HL-60 (cell line): ENCODE measurements around the gene PSMD11.

Experiments
- DNase-seq, 2 experiments: peaks; one replicate each; pipeline ENCODE4 v3.0.0-alpha.2; 2010 to 2020; ENCODE audit warnings: low read depth in 1 of 2, low spot score in 1 of 2
- H3K27ac ChIP-seq: fragments of 250-450 bp; sonication (Bioruptor Pico); replicated peaks from 2 replicates; pipeline ENCODE4 v1.5.1; 2020; ENCODE audit warnings: mild to moderate bottlenecking, moderate library complexity
- H3K27me3 ChIP-seq: fragments of 250-450 bp; sonication (Bioruptor Pico); 2 replicates; pipeline ENCODE4 v1.5.1; 2021; ENCODE audit warnings: mild to moderate bottlenecking, moderate library complexity; ENCODE audit not compliant: insufficient read depth, poor library complexity, severe bottlenecking
- H3K4me3 ChIP-seq: replicated peaks from 2 replicates; pipeline ENCODE4 v1.5.1; 2011; ENCODE audit warnings: mild to moderate bottlenecking, control low read depth, low read length; ENCODE audit not compliant: insufficient read depth
- GABPA ChIP-seq: IDR thresholded peaks from 2 replicates; pipeline ENCODE4 v1.6.1; 2012; ENCODE audit warnings: low read depth
- POLR2AphosphoS5 ChIP-seq: IDR thresholded peaks from 2 replicates; pipeline ENCODE4 v1.6.1; 2012; ENCODE audit warnings: low read depth
- SPI1 ChIP-seq: IDR thresholded peaks from 2 replicates; pipeline ENCODE4 v1.6.1; 2012; ENCODE audit warnings: low read depth, mild to moderate bottlenecking, borderline replicate concordance
- TF ChIP-seq, protein P1 (sequence below): IDR thresholded peaks from one replicate; pipeline ENCODE4 v1.5.1; 2011; ENCODE audit warnings: low read length, control low read depth, inconsistent platforms; ENCODE audit not compliant: insufficient read depth
- TF ChIP-seq, protein P2 (sequence below): IDR thresholded peaks from 2 replicates; pipeline ENCODE4 v1.6.1; 2012; ENCODE audit warnings: low read depth; ENCODE audit not compliant: insufficient replicate concordance

PSMD11 gene

DNA sequence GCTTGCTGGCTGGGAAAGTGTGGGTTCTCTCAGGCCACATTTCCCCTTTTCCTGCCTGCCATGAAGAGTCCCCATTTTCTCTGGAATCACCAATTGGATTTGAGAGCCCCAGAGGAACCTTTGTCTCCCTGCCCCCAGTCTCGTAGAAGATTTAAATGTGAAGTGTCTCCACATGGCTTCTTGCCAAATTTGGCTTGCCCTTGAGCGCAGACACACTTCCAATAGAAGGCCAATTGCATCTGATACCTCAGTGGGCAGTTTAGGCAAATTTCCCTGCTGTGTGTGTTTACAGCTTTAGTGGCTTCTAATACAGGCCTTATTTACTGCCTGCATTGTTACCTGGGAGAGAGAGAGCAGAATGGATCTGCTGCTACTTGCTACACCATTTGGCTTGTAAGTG lies 72.1 kb downstream of the PSMD11 start:
- Histone ChIP-seq H3K27ac (no peak overlapping the region), H3K4me3 (no peak overlapping the region), H3K27me3 (peaks cover 41% of the 10 kb centered on the region)
- no peak for DNase-seq
- TF ChIP-seq, protein P1, sequence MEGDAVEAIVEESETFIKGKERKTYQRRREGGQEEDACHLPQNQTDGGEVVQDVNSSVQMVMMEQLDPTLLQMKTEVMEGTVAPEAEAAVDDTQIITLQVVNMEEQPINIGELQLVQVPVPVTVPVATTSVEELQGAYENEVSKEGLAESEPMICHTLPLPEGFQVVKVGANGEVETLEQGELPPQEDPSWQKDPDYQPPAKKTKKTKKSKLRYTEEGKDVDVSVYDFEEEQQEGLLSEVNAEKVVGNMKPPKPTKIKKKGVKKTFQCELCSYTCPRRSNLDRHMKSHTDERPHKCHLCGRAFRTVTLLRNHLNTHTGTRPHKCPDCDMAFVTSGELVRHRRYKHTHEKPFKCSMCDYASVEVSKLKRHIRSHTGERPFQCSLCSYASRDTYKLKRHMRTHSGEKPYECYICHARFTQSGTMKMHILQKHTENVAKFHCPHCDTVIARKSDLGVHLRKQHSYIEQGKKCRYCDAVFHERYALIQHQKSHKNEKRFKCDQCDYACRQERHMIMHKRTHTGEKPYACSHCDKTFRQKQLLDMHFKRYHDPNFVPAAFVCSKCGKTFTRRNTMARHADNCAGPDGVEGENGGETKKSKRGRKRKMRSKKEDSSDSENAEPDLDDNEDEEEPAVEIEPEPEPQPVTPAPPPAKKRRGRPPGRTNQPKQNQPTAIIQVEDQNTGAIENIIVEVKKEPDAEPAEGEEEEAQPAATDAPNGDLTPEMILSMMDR, result no peak
- TF ChIP-seq GABPA (no peak), SPI1 (no peak), POLR2AphosphoS5 (no peak)
- TF ChIP-seq, protein P2, sequence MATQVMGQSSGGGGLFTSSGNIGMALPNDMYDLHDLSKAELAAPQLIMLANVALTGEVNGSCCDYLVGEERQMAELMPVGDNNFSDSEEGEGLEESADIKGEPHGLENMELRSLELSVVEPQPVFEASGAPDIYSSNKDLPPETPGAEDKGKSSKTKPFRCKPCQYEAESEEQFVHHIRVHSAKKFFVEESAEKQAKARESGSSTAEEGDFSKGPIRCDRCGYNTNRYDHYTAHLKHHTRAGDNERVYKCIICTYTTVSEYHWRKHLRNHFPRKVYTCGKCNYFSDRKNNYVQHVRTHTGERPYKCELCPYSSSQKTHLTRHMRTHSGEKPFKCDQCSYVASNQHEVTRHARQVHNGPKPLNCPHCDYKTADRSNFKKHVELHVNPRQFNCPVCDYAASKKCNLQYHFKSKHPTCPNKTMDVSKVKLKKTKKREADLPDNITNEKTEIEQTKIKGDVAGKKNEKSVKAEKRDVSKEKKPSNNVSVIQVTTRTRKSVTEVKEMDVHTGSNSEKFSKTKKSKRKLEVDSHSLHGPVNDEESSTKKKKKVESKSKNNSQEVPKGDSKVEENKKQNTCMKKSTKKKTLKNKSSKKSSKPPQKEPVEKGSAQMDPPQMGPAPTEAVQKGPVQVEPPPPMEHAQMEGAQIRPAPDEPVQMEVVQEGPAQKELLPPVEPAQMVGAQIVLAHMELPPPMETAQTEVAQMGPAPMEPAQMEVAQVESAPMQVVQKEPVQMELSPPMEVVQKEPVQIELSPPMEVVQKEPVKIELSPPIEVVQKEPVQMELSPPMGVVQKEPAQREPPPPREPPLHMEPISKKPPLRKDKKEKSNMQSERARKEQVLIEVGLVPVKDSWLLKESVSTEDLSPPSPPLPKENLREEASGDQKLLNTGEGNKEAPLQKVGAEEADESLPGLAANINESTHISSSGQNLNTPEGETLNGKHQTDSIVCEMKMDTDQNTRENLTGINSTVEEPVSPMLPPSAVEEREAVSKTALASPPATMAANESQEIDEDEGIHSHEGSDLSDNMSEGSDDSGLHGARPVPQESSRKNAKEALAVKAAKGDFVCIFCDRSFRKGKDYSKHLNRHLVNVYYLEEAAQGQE, result no peak

DNA sequence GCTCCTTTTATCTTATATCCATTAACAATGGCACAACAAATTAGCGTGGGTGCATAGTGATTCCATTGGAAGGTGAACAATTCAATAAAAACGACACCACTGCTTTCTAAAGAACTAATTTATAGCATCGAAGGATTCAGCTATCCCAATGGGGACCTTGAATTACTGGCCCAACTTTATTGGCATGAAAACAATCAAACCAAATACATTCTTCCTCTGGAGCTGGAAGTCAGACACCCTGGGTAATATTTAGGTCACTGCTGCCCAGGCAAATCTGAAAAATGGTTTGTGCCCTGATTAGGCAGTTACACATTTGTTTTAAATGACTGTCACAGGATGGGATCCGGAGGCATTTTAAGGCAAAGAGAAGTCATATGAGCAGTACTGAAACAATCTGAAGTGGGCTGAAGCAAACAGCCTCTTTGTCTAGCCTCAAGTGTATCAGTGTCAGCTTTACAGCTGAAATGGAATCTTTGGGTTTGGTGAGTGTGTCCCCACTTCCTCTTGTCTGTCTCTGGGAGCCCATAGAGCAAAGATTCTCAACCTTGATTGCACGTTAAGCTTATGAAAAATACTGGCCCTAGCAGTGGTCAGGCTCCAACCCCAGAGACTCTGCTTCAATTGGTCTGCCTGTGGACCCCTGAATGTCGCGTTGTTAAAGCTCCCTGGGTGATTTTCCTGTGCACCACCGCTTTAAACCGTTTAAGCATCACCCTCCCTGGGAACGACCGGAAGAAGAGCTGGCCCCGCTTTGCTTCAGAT lies 72.8 kb downstream of the PSMD11 start:
- TF ChIP-seq GABPA (no peak), POLR2AphosphoS5 (no peak), SPI1 (peak; percentile 41)
- TF ChIP-seq, protein P2, result no peak
- TF ChIP-seq, protein P1, result no peak
- H3K4me3 ChIP-seq, result no peak overlapping the region
- no peak overlapping the region for H3K27ac ChIP-seq
- DNase-seq, result no peak
- H3K27me3 ChIP-seq, result peaks cover 41% of the 10 kb centered on the region

DNA sequence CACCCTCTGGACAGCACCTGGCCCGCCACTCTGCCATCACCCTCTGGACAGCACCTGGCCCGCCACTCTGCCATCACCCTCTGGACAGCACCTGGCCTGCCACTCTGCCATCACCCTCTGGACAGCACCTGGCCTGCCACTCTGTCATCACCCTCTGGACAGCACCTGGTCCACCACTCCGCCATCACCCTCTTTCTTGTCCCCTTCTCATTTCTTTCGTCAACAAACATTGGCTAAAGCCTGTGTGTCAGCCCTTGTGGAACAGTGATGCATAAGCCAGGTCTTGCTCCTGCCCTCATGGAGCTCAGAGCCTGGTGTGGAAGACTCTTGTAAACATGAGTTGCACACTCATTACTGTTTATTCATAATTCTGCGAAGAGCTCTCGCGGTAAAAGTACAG lies 73.7 kb downstream of the PSMD11 start:
- no peak overlapping the region for H3K27ac ChIP-seq
- no peak for DNase-seq
- TF ChIP-seq, protein P2, result no peak
- TF ChIP-seq SPI1, result no peak
- TF ChIP-seq POLR2AphosphoS5, result no peak

More for the DNA sequence above, 73.7 kb downstream of the PSMD11 start:
- H3K27me3 ChIP-seq, result peaks cover 38% of the 10 kb centered on the region
- H3K4me3 ChIP-seq, result no peak overlapping the region
